Ishikawa (cell line): Measurements from ENCODE around the gene CX3CR1.

Source experiments
- MAX ChIP-seq: IDR thresholded peaks from 2 replicates; pipeline ENCODE4 v1.6.1; 2012
- REST ChIP-seq: IDR thresholded peaks from 2 replicates; pipeline ENCODE4 v1.6.1; 2012; ENCODE audit warnings: low read depth, mild to moderate bottlenecking

- no peak for TF ChIP-seq MAX
- TF ChIP-seq REST = no peak
Measured at GRCh38 chr3:39237027-39237426, 42.8 kb downstream of the CX3CR1 start.
